Measurements from ENCODE around the gene KCNAB3.

DNA sequence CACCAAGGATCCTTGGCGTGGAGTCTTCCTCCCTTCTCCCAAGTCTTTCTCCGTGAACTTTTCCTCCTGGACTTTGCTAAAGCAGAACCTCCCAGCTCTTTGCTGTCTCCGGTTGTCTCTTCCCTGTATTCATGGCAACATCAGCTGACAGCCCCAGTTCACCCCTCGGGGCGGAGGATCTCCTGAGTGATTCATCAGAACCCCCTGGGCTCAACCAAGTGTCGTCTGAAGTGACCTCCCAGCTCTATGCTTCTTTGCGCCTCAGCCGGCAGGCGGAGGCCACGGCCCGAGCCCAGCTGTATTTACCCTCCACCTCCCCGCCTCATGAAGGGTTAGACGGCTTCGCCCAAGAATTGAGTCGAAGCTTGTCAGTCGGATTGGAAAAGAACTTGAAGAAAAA lies 3.3 kb upstream of the KCNAB3 start:
- TF ChIP-seq CTCF (conservative IDR thresholded peaks at IDR 0.05 in 1 of 2, IDR thresholded peaks at IDR 0.05 in 1 of 2; ENCODE audit: low read depth in 1 of 2, low read length in 2 of 2) (peak; percentile 31 to 40), EZH2 (IDR thresholded peaks at IDR 0.05; ENCODE audit: low read length, missing control alignments) (no peak)
